ENCODE results near the gene INHA. TPM values are rescaled to one million over a fixed set of nuclear protein-coding genes. Genes with fewer than 3 reads are reported as not detected.

The INHA gene
- total RNA-seq, 1 donor from 2014 or later, result not detected

DNA sequence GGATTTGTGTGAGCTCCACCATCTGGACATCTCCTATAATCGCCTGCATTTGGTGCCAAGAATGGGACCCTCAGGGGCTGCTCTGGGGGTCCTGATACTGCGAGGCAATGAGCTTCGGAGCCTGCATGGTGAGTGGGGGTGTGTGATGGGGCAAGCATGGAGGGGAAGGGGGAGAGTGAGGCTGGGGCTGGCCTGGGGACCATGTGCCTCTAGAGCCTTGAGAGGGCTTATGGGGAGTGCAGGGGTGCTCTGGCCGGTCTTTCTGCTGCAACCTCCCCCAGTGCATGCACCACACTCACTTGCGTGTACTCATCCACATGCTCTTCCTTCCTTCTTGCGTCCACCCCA is 33.5 kb downstream of the INHA start:
- no peak overlapping the region for H3K4me3 Mint-ChIP-seq (ENCODE audit: unreplicated experiment)
- TF ChIP-seq CTCF (IDR thresholded peaks at IDR 0.05; ENCODE audit: unreplicated experiment), result no peak
- no peak for DNase-seq (ENCODE audit: low spot score)
- H3K9me3 Mint-ChIP-seq (ENCODE audit: unreplicated experiment), result no peaks in the 10 kb centered on the region
- peaks cover 46% of the 10 kb centered on the region for H3K36me3 Mint-ChIP-seq (ENCODE audit: low read depth, unreplicated experiment)
- H3K27ac Mint-ChIP-seq (ENCODE audit: unreplicated experiment), result no peak overlapping the region
- H3K27me3 Mint-ChIP-seq (ENCODE audit: unreplicated experiment), result peaks cover 8% of the 10 kb centered on the region
- H3K4me1 Mint-ChIP-seq (ENCODE audit: unreplicated experiment), result no peaks in the 10 kb centered on the region

DNA sequence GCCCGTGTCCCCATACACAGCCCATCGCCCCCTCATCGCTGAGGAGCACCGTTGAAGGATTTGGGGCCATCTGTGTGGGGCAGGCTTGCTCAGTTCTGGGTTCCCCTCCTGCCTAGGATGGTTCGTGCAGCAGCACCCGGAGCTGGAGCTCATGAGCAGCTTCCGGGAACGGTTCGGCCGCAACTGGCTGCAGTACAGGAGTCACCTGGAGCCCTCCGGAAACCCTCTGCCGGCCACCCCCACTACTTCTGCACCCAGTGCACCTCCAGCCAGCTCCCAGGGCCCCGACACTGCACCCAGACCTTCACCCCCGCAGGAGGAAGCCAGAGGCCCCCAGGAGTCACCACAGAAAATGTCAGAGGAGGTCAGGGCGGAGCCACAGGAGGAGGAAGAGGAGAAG is 35.8 kb downstream of the INHA start:
- Mint-ChIP-seq H3K4me3 (ENCODE audit: unreplicated experiment) (no peak overlapping the region), H3K27me3 (ENCODE audit: unreplicated experiment) (peaks cover 19% of the 10 kb centered on the region), H3K36me3 (ENCODE audit: low read depth, unreplicated experiment) (peaks cover 37% of the 10 kb centered on the region), H3K27ac (ENCODE audit: unreplicated experiment) (no peak overlapping the region), H3K4me1 (ENCODE audit: unreplicated experiment) (no peaks in the 10 kb centered on the region), H3K9me3 (ENCODE audit: unreplicated experiment) (no peaks in the 10 kb centered on the region)
- TF ChIP-seq CTCF (IDR thresholded peaks at IDR 0.05; ENCODE audit: unreplicated experiment), result no peak
- no peak for DNase-seq (ENCODE audit: low spot score)

- Mint-ChIP-seq H3K27me3 (ENCODE audit: unreplicated experiment) (peaks cover 19% of the 10 kb centered on the region), H3K9me3 (ENCODE audit: unreplicated experiment) (no peaks in the 10 kb centered on the region), H3K36me3 (ENCODE audit: low read depth, unreplicated experiment) (peaks cover 37% of the 10 kb centered on the region), H3K4me1 (ENCODE audit: unreplicated experiment) (no peaks in the 10 kb centered on the region), H3K4me3 (ENCODE audit: unreplicated experiment) (no peak overlapping the region), H3K27ac (ENCODE audit: unreplicated experiment) (no peak overlapping the region)
- DNase-seq (ENCODE audit: low spot score), result no peak
- TF ChIP-seq CTCF (IDR thresholded peaks at IDR 0.05; ENCODE audit: unreplicated experiment), result no peak
Observed at GRCh38 chr2:219608399-219608964, 36.4 kb downstream of the INHA start.

- no peaks in the 10 kb centered on the region for H3K4me1 Mint-ChIP-seq (ENCODE audit: unreplicated experiment)
- peaks cover 33% of the 10 kb centered on the region for H3K36me3 Mint-ChIP-seq (ENCODE audit: low read depth, unreplicated experiment)
- H3K9me3 Mint-ChIP-seq (ENCODE audit: unreplicated experiment), result no peaks in the 10 kb centered on the region
- no peak overlapping the region for H3K27ac Mint-ChIP-seq (ENCODE audit: unreplicated experiment)
- peak overlapping the region; percentile 59 for H3K4me3 Mint-ChIP-seq (ENCODE audit: unreplicated experiment)
- no peak for TF ChIP-seq CTCF (IDR thresholded peaks at IDR 0.05; ENCODE audit: unreplicated experiment)
- no peak for DNase-seq (ENCODE audit: low spot score)
- H3K27me3 Mint-ChIP-seq (ENCODE audit: unreplicated experiment), result peaks cover 19% of the 10 kb centered on the region
Observed at GRCh38 chr2:219609149-219609750, 37.1 kb downstream of the INHA start.

- no peak overlapping the region for H3K4me3 Mint-ChIP-seq (ENCODE audit: unreplicated experiment)
- peaks cover 32% of the 10 kb centered on the region for H3K36me3 Mint-ChIP-seq (ENCODE audit: low read depth, unreplicated experiment)
- TF ChIP-seq CTCF (IDR thresholded peaks at IDR 0.05; ENCODE audit: unreplicated experiment), result no peak
- no peak overlapping the region for H3K27ac Mint-ChIP-seq (ENCODE audit: unreplicated experiment)
- H3K27me3 Mint-ChIP-seq (ENCODE audit: unreplicated experiment), result peaks cover 17% of the 10 kb centered on the region
- no peak for DNase-seq (ENCODE audit: low spot score)
- no peaks in the 10 kb centered on the region for H3K9me3 Mint-ChIP-seq (ENCODE audit: unreplicated experiment)
- no peaks in the 10 kb centered on the region for H3K4me1 Mint-ChIP-seq (ENCODE audit: unreplicated experiment)
Observed at GRCh38 chr2:219611306-219611705, 39.2 kb downstream of the INHA start.

Measured in endothelial cell (in vitro differentiated cells).